Renal cortical epithelial cell (primary cell): ENCODE results near the gene RETN. TPM values are rescaled to one million over a fixed set of nuclear protein-coding genes. Genes with fewer than 3 reads are reported as not detected.
A peak's percentile ranks its signal among the peaks of the same experiment; 100 is the strongest.
"Not testable (repeated sequence)": the region's sequence is repeated elsewhere in the genome, so short reads cannot be mapped to it uniquely, and the experiment has no call there.

ENCODE experiments used
- DNase-seq: peaks from one replicate; pipeline ENCODE4 v3.0.0-alpha.2; 2011; ENCODE audit warnings: low read depth
- total RNA-seq: library from RNA; depleted of rRNA; stranded (reverse); fragments of >200 nt; gene quantifications from 2 replicates; pipeline ENCODE4 v1.2.3, GENCODE V29; 2014

RETN gene
- total RNA-seq, 1 donor from 2014 or later, result not detected

- no peak for DNase-seq
Observed at GRCh38 chr19:7637374-7638256, 31.2 kb upstream of the RETN start.

- no peak for DNase-seq
Observed at GRCh38 chr19:7638802-7639465, 29.9 kb upstream of the RETN start.

- no peak for DNase-seq
Observed at GRCh38 chr19:7639863-7640348, 28.9 kb upstream of the RETN start.

- no peak for DNase-seq
Observed at GRCh38 chr19:7640803-7641202, 28.0 kb upstream of the RETN start.

GRCh38 chr19:7641290-7642276 lies 27.3 kb upstream of the RETN start:
- DNase-seq, result no peak

- DNase-seq, result no peak
Observed at GRCh38 chr19:7642295-7643030, 26.4 kb upstream of the RETN start.

GRCh38 chr19:7643031-7643415 lies 25.8 kb upstream of the RETN start:
- DNase-seq, result no peak

- DNase-seq, result not testable (repeated sequence)
Observed at GRCh38 chr19:7643629-7644549, 25.0 kb upstream of the RETN start.

- no peak for DNase-seq
Observed at GRCh38 chr19:7644550-7644877, 24.3 kb upstream of the RETN start.

- no peak for DNase-seq
Observed at GRCh38 chr19:7645163-7645562, 23.7 kb upstream of the RETN start.

- DNase-seq, result no peak
Observed at GRCh38 chr19:7645656-7646425, 23.0 kb upstream of the RETN start.

- no peak for DNase-seq
Observed at GRCh38 chr19:7646426-7646700, 22.5 kb upstream of the RETN start.

GRCh38 chr19:7647156-7647555 lies 21.7 kb upstream of the RETN start:
- no peak for DNase-seq

- no peak for DNase-seq
Observed at GRCh38 chr19:7648265-7649014, 20.4 kb upstream of the RETN start.

GRCh38 chr19:7650148-7650547 lies 18.7 kb upstream of the RETN start:
- no peak for DNase-seq

- peak; percentile 78 for DNase-seq
Observed at GRCh38 chr19:7652061-7652641, 16.7 kb upstream of the RETN start.

- no peak for DNase-seq
Observed at GRCh38 chr19:7654401-7654800, 14.4 kb upstream of the RETN start.

GRCh38 chr19:7655581-7655980 lies 13.3 kb upstream of the RETN start:
- no peak for DNase-seq
